Panc1 (cell line): ENCODE results near the gene SMIM5.

Experiments
- CTCF ChIP-seq: fragments of 450-650 bp; IDR thresholded peaks from 2 replicates; pipeline ENCODE4 v1.5.1; 2017; ENCODE audit warnings: mild to moderate bottlenecking
- SIN3A ChIP-seq: IDR thresholded peaks from 2 replicates; pipeline ENCODE4 v1.6.1; 2012; ENCODE audit warnings: low read depth, mild to moderate bottlenecking, low read length, moderate library complexity, borderline replicate concordance; ENCODE audit not compliant: insufficient read depth

GRCh38 chr17:75595284-75595919, 37.8 kb upstream of the SMIM5 start:
- TF ChIP-seq CTCF (no peak), SIN3A (no peak)
